H7 (cell line): ENCODE data around the gene CRYGS. TPM values are rescaled to one million over a fixed set of nuclear protein-coding genes. Genes with fewer than 3 reads are reported as not detected.
A peak's percentile ranks its signal among the peaks of the same experiment; 100 is the strongest.
"Not testable (repeated sequence)": the region's sequence is repeated elsewhere in the genome, so short reads cannot be mapped to it uniquely, and the experiment has no call there.

Experiments used
- DNase-seq: peaks from one replicate; pipeline ENCODE4 v3.0.0; 2012
- H3K27me3 ChIP-seq: 2 replicates; pipeline ENCODE4 v1.6.0; 2011; ENCODE audit warnings: mild to moderate bottlenecking, low read length; ENCODE audit not compliant: control insufficient read depth, insufficient read depth
- H3K36me3 ChIP-seq: replicated peaks from 2 replicates; pipeline ENCODE4 v1.5.1; 2011; ENCODE audit warnings: low read length; ENCODE audit not compliant: control insufficient read depth, insufficient read depth
- H3K4me3 ChIP-seq: 2 replicates; pipeline ENCODE4 v1.5.1; 2011; ENCODE audit warnings: low read depth, mild to moderate bottlenecking, control low read depth, low read length, moderate library complexity; ENCODE audit not compliant: insufficient read depth
- total RNA-seq: library from RNA; depleted of rRNA; stranded (reverse); fragments of >200 nt; shearing (Covaris generic); gene quantifications from 2 replicates; pipeline ENCODE4 v1.2.3, GENCODE V29; 2014; rRNA removed

Gene CRYGS
- total RNA-seq = 0.81 and 1.8 TPM in 2 replicates

DNA sequence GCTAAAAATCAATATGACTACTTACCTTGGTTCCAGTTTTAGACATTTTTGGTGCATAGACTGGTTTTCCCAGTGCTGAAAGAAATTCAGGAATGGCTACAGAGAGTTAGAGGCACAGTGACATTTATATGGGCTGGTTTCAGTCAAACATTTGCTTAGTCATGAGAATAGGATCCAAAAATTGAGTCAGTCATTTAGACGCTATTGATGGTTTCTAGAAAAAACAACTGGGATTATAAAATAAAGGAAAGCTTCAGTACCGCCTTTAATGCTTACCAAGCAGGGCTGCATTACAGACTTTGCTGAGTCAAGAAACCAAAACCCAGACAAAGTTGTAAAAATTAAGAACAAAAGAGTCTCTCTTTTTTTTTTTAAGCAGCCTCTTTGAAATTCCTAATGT is at the start of gene CRYGS:
Gene CRYGS, minus strand, starts transcription at position 100 of the 400 bp plus-strand sequence. Its CDS starts 54 bp downstream, at position 46.
- DNase-seq = no peak
- H3K4me3 ChIP-seq = no peak within 1 kb of the TSS

DNA sequence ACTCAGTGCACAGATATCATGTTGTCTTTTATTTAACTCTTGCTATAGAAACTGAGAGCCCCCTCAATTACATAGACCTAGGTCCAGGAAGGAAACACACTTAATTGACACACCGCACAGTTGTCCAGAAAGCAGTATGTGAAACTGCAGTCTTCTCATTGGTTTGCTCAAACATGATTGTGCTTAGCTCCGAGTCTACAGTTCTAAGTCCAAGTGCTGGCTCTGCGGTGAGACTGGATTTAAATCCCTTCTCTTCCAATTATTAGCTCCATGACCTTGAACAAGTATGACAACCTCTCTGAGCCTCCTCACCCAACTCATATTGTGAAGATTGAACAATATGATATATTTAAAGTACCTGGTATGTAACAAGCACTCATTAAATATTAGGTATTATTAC is 49.7 kb upstream of the CRYGS start:
- no peaks in the 10 kb centered on the region for H3K36me3 ChIP-seq

More for the DNA sequence above, at the start of gene CRYGS:
- Histone ChIP-seq H3K36me3 (no peaks in the 10 kb centered on the region), H3K27me3 (no peaks in the 10 kb centered on the region)

GRCh38 chr3:186592682-186593081 is 48.5 kb upstream of the CRYGS start:
- no peak for DNase-seq
- Histone ChIP-seq H3K36me3 (no peaks in the 10 kb centered on the region), H3K27me3 (no peaks in the 10 kb centered on the region), H3K4me3 (no peak overlapping the region)

More for the DNA sequence above, 49.7 kb upstream of the CRYGS start:
- Histone ChIP-seq H3K27me3 (no peaks in the 10 kb centered on the region), H3K4me3 (no peak overlapping the region)
- no peak for DNase-seq

GRCh38 chr3:186590580-186591295 is 46.6 kb upstream of the CRYGS start:
- Histone ChIP-seq H3K27me3 (no peaks in the 10 kb centered on the region), H3K4me3 (no peak overlapping the region), H3K36me3 (no peaks in the 10 kb centered on the region)
- DNase-seq = no peak

GRCh38 chr3:186589856-186590579 is 45.8 kb upstream of the CRYGS start:
- no peak for DNase-seq

DNA sequence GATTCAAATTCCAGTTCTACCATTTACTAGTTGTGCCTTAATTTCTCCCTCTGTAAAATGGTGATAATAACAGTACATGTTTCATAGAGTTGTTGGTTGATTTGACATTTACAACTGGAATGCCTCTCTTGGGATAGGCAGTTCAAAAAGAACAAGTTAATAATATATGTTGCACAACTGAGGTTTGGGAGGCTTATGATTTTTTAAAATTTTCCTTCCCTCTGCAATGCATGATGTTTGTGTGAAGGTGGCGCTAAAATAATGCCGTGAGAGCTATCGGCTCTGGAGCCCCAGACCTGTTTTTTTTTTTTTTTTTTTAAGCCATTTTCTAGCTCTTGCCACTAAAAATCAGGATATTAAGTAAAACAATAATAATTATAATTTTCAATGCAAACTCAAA is 44.9 kb upstream of the CRYGS start:
- H3K4me3 ChIP-seq = no peak overlapping the region
- H3K36me3 ChIP-seq = peaks cover 4% of the 10 kb centered on the region
- H3K27me3 ChIP-seq = no peaks in the 10 kb centered on the region
- DNase-seq = no peak

More at GRCh38 chr3:186589856-186590579, 45.8 kb upstream of the CRYGS start:
- H3K36me3 ChIP-seq = no peaks in the 10 kb centered on the region; the same call in 1 of the 2 replicates
- H3K4me3 ChIP-seq = no peak overlapping the region
- no peaks in the 10 kb centered on the region for H3K27me3 ChIP-seq

DNA sequence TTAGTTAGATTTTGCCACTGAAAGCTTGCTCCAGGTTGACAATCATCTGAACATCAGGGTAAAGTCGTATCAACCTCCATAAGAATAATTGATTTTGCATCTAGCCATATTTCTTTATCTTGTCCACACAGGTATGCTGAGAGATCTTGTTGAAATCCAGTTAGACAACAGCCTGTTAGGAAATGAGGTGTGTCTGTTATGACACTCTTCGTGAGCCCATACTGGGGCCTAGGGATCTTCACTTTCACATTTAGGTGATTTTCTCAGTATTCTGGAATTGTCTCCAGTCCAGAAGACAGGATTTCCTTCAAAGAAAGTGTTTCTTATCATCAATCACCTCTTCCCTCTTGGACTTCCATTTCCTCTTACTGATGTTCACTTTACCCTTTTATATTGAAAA is 44.5 kb upstream of the CRYGS start:
- Histone ChIP-seq H3K36me3 (peaks cover 4% of the 10 kb centered on the region), H3K27me3 (no peaks in the 10 kb centered on the region), H3K4me3 (no peak overlapping the region)
- no peak for DNase-seq

DNA sequence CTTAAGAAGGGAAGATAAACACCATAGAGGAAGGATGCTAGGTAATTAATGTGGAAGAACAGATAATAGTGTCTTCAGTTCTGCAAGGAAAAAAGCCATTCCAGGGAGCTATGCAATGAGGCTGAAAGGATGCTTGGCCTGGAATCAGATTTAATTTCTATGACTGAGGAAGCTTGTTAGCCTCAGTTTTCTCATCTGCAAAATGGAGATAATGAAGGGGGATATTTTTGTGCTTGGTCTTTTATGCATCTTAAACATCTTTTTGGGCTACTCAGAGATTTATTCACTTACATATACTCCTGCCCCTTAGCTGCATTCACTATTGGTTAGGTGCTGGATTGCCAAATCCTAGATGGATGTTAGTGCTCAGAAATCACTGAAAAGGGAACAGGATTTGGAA is 43.0 kb upstream of the CRYGS start:
- H3K4me3 ChIP-seq = no peak overlapping the region
- no peaks in the 10 kb centered on the region for H3K27me3 ChIP-seq
- no peak for DNase-seq
- H3K36me3 ChIP-seq = peaks cover 6% of the 10 kb centered on the region

DNA sequence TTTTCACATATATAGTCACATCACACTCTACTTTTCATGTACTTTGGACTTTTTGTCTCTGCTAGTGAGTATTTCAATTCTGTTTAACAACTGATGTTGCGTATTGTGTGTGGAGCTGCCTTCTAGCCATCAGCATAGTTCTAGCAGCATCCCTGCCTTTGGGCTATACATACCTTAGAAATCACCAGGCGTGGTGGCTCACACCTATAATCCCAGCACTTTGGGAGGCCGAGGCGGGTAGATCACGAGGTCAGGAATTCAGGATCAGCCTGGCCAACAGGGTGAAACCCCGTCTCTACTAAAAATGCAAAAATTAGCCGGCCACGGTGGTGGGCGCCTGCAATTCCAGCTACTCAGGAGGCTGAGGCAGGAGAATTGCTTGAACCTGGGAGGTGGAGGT is 42.1 kb upstream of the CRYGS start:
- not testable (repeated sequence) for H3K27me3 ChIP-seq, H3K4me3 ChIP-seq, H3K36me3 ChIP-seq, DNase-seq

- Histone ChIP-seq H3K27me3 (no peaks in the 10 kb centered on the region), H3K36me3 (peaks cover 13% of the 10 kb centered on the region), H3K4me3 (no peak overlapping the region)
Observed at GRCh38 chr3:186583831-186584230, 39.7 kb upstream of the CRYGS start.

DNA sequence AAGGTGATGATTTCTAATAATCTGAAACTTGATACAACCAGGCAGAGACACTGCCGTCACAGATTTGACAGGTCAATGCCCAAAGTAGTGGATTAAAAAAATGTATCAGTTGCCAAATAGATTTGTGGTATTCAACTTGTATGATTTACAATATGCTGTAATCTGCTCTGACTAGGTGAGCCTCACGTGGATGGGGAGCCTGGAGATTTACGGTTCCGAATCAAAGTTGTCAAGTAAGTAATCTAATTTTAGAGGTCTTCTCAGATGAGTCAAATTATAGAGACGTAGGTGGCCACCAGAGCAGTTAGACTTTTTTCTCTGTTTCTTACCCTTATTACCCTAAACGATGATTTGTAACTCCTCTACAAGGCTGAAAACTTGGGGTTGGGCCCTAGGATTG is 38.4 kb upstream of the CRYGS start:
- Histone ChIP-seq H3K4me3 (no peak overlapping the region), H3K36me3 (peaks cover 15% of the 10 kb centered on the region), H3K27me3 (no peaks in the 10 kb centered on the region)
- DNase-seq = no peak

More at GRCh38 chr3:186583831-186584230, 39.7 kb upstream of the CRYGS start:
- no peak for DNase-seq

GRCh38 chr3:186580785-186581184 is 36.6 kb upstream of the CRYGS start:
- no peak overlapping the region for H3K4me3 ChIP-seq
- peaks cover 19% of the 10 kb centered on the region for H3K36me3 ChIP-seq
- no peak for DNase-seq
- no peaks in the 10 kb centered on the region for H3K27me3 ChIP-seq

GRCh38 chr3:186577521-186577920 is 33.3 kb upstream of the CRYGS start:
- H3K27me3 ChIP-seq = no peaks in the 10 kb centered on the region
- H3K36me3 ChIP-seq = peaks cover 15% of the 10 kb centered on the region
- no peak for DNase-seq
- H3K4me3 ChIP-seq = no peak overlapping the region

GRCh38 chr3:186571644-186572013 is 27.4 kb upstream of the CRYGS start:
- Histone ChIP-seq H3K36me3 (peaks cover 6% of the 10 kb centered on the region), H3K4me3 (no peak overlapping the region), H3K27me3 (no peaks in the 10 kb centered on the region)
- DNase-seq = no peak

- Histone ChIP-seq H3K4me3 (peak overlapping the region; percentile 90), H3K36me3 (peaks cover 4% of the 10 kb centered on the region), H3K27me3 (no peaks in the 10 kb centered on the region)
- no peak for DNase-seq
Observed at GRCh38 chr3:186570941-186571643, 26.9 kb upstream of the CRYGS start.
